ENCODE results near the gene PGRMC2.

PGRMC2 gene

GRCh38 chr4:128298852-128299251 lies 11.2 kb upstream of the PGRMC2 start:
- DNase-seq (ENCODE audit: low read depth), result no peak

- DNase-seq (ENCODE audit: low read depth), result no peak
These were observed 10.6 kb upstream of the PGRMC2 start for GRCh38 chr4:128298146-128298758.

- no peak for DNase-seq (ENCODE audit: low read depth)
These were observed 7.6 kb upstream of the PGRMC2 start for GRCh38 chr4:128295255-128295654.

GRCh38 chr4:128294464-128294863 lies 6.9 kb upstream of the PGRMC2 start:
- no peak for DNase-seq (ENCODE audit: low read depth)

GRCh38 chr4:128292349-128292748 lies 4.7 kb upstream of the PGRMC2 start:
- no peak for DNase-seq (ENCODE audit: low read depth)

GRCh38 chr4:128291096-128291495 lies 3.5 kb upstream of the PGRMC2 start:
- DNase-seq (ENCODE audit: low read depth), result no peak

- DNase-seq (ENCODE audit: low read depth), result no peak
These were observed 2.9 kb upstream of the PGRMC2 start for GRCh38 chr4:128290526-128290925.

GRCh38 chr4:128289523-128290158 lies 2.0 kb upstream of the PGRMC2 start:
- DNase-seq (ENCODE audit: low read depth), result no peak

GRCh38 chr4:128288689-128289106 lies 1.1 kb upstream of the PGRMC2 start:
- DNase-seq (ENCODE audit: low read depth), result no peak

- DNase-seq (ENCODE audit: low read depth), result peak; percentile 99
These were observed 467 bp upstream of the PGRMC2 start for GRCh38 chr4:128287871-128288688.

- no peak for DNase-seq (ENCODE audit: low read depth)
These were observed 1.0 kb downstream of the PGRMC2 start for GRCh38 chr4:128286474-128287058.

- peak; percentile 43 for DNase-seq (ENCODE audit: low read depth)
These were observed 2.3 kb downstream of the PGRMC2 start for GRCh38 chr4:128285085-128285997.

GRCh38 chr4:128284317-128284716 lies 3.3 kb downstream of the PGRMC2 start:
- no peak for DNase-seq (ENCODE audit: low read depth)

GRCh38 chr4:128283071-128283470 lies 4.5 kb downstream of the PGRMC2 start:
- no peak for DNase-seq (ENCODE audit: low read depth)

- DNase-seq (ENCODE audit: low read depth), result no peak
These were observed 5.1 kb downstream of the PGRMC2 start for GRCh38 chr4:128282516-128282915.

- no peak for DNase-seq (ENCODE audit: low read depth)
These were observed 6.3 kb downstream of the PGRMC2 start for GRCh38 chr4:128281354-128281753.

- no peak for DNase-seq (ENCODE audit: low read depth)
These were observed 7.9 kb downstream of the PGRMC2 start for GRCh38 chr4:128279624-128280225.

GRCh38 chr4:128277856-128278255 lies 9.8 kb downstream of the PGRMC2 start:
- no peak for DNase-seq (ENCODE audit: low read depth)

GRCh38 chr4:128275346-128275745 lies 12.3 kb downstream of the PGRMC2 start:
- DNase-seq (ENCODE audit: low read depth), result no peak

- DNase-seq (ENCODE audit: low read depth), result no peak
These were observed 16.1 kb downstream of the PGRMC2 start for GRCh38 chr4:128271551-128271950.

GRCh38 chr4:128268970-128269369 lies 18.6 kb downstream of the PGRMC2 start:
- no peak for DNase-seq (ENCODE audit: low read depth)
